NCI-H226 (cell line): ENCODE results near the gene ZNF516.

Experiments
- DNase-seq: peaks from one replicate; pipeline ENCODE4 v3.0.0-alpha.2; 2015

The ZNF516 gene

DNA sequence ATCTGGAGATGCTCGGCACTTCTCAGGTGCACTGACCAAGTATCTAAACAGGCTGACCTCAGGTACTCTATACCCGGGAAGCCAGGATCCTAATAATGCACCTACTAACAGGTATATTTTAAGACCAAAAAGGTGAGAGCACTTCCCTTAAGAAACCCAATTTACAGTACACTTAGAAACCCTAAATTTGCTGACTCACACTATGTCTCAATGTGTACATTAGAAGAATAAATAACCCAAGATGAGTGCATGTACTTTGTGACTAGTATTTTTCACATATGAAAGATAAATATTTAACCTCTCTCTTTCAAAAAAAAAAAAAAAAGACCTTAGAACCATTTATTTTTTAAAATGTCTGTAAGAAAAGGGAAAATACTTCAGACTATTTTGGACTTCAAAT is 118.8 kb downstream of the ZNF516 start:
- no peak for DNase-seq

- DNase-seq: no peak
Measured at GRCh38 chr18:76374330-76375281, 120.4 kb downstream of the ZNF516 start.

DNA sequence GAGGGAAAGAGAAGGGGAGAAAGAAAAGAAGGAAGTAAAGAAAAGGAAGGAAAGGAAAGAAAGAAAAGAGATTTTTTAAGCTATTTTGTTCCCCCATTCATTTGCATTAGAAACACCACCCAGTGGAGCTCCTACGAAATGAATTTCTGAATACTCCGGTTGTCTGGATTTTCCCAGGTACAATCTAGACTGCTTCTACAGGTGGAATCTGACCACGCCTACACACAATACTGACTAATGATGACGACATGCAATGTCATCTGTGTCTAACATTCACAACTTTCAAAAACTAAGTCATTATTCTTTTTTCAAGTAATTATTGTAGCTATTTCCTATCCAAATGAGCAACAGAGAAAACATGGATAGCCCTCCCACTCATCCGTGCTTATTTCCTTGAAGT is 121.7 kb downstream of the ZNF516 start:
- no peak for DNase-seq

GRCh38 chr18:76371301-76372203 is 123.5 kb downstream of the ZNF516 start:
- no peak for DNase-seq

GRCh38 chr18:76370686-76371085 is 124.4 kb downstream of the ZNF516 start:
- no peak for DNase-seq

GRCh38 chr18:76370201-76370600 is 124.8 kb downstream of the ZNF516 start:
- no peak for DNase-seq

- DNase-seq: no peak
Measured at GRCh38 chr18:76369791-76370190, 125.3 kb downstream of the ZNF516 start.

DNA sequence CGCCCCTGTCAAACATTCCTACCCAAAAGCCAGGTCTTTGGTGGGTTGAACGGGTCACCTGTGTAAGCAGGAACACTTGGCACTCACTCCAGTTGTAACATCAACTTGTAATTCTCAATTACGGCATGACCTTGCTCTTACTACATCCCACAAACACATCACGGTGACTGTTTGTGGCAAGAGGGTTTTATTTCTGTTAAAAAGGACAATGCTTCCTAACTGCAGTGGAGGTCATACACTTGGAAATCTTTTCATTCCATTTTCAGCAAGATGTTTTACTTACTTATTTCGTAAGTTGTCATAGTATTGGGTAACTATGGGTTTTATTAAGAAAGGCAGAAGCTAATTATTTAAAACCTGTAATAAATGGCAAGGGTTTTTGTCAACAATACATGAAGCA is 126.1 kb downstream of the ZNF516 start:
- no peak for DNase-seq

- DNase-seq: no peak
Measured at GRCh38 chr18:76368271-76368670, 126.8 kb downstream of the ZNF516 start.

GRCh38 chr18:76367168-76368125 is 127.6 kb downstream of the ZNF516 start:
- DNase-seq: no peak

DNA sequence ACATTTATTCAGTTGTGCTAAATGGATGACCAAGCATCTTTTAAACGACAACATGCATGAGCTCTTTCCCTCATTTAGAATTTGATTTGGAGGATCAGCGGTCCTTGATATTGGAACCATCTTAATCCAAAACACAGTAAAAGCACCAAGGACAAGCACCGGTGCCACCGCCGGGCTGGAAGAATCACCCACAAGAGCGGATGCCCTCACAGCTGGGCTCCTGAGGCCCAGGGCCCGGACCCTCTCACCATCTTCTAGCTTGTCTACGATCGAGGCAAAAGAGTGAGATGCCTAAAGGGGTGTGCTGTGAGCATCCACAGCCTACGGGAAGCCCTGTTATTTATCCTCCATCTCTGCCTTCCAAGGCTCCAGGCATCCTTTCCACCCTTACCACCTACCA is 129.5 kb downstream of the ZNF516 start:
- no peak for DNase-seq

DNA sequence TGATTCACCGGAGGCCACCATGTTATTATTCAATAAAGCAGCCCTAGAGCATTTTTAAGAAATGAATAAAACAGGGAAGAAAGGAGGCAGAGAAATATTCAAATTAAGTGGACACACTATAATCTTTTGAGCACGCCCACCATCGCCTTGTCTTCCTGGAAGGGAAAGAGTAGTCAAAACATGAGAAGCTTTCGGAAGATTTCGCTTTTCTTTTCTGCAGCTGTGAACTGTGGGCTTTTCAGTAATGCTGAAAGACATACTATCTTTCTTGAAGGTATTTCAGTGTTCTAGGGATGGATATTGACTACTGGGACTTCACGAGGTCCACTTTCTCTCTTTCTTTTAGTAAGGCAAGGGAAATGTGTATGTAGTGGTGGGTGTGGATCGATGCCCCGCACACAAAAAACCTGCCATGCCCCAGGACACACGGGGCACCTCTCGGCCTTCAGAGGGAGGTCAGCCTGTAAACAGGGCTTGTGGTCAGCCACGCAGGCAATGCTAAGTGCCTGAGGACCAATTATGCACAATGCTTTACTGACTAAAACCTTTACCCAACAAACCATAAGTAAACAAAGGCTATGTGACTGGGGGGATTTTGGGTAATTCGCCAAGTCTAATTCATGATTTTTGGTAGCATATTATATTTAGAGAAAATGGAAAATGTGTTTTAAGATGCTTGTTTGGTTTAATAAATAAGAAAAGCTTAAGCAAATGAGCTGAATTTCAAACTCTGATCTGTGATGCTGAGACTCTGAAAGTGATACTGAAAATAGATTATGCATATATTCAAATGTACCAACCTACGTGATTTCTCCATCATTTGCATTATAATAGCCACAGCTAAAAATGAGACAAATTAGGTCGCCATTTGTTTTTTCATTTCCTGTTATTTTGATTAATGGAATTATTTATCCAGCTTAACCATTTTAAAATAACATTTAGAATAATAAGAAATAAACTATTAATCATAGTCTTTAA is 130.5 kb downstream of the ZNF516 start:
- no peak for DNase-seq

- no peak for DNase-seq
Measured at GRCh38 chr18:76363436-76364120, 131.5 kb downstream of the ZNF516 start.

GRCh38 chr18:76362676-76363075 is 132.4 kb downstream of the ZNF516 start:
- no peak for DNase-seq

- DNase-seq: no peak
Measured at GRCh38 chr18:76361219-76361618, 133.8 kb downstream of the ZNF516 start.

DNA sequence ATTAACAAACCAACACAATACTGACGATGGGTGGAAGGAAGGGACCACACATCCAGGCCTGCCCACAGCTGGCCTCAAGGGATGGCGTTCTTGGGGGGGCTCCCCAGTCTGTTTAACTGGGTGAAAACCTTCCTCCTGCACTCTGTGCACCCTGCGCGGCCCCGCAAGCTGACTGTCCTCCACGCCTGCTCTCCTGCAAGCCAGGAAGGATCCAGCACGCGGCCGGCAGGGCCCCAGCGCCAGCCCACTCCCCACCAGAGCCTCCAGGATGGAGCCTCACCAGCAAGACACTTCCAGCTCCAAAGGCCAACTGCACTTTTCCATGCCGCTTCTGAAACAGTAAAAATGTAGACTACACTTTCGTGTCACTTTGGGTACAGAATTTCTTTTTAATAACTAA is 135.1 kb downstream of the ZNF516 start:
- DNase-seq: no peak

GRCh38 chr18:76358774-76359173 is 136.3 kb downstream of the ZNF516 start:
- DNase-seq: no peak

DNA sequence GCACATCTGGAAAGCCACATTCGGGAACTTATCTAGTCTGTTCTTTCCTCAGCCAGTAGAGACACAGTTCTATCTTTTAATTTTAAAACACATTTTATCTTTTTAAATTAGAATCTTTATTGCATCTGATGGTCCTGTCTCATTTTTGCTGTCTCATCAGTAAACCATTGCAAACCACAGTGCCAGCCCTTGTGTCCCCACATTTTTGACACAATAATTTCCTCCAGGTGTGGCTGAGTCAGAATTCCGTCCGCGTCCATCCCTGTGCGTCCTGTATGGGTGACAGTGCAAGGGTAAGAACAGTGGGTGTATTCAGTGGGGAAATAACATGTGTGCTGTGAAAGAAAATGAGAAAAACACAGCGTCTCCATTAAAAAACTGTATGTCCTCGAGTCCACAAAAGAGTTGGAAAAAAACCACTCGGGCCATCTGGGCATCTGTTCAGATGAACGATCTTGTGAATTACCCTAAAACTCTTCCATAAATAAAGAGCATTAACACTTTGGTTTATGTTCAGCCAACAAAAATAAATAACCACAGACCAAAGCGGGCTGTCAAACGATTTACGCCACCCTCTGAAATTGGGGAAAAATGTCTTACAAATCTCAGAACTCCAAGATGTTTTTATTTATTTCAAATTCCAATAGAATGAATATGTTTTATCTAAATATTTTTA is 137.3 kb downstream of the ZNF516 start:
- DNase-seq: no peak

GRCh38 chr18:76357174-76357573 is 137.9 kb downstream of the ZNF516 start:
- DNase-seq: no peak

DNA sequence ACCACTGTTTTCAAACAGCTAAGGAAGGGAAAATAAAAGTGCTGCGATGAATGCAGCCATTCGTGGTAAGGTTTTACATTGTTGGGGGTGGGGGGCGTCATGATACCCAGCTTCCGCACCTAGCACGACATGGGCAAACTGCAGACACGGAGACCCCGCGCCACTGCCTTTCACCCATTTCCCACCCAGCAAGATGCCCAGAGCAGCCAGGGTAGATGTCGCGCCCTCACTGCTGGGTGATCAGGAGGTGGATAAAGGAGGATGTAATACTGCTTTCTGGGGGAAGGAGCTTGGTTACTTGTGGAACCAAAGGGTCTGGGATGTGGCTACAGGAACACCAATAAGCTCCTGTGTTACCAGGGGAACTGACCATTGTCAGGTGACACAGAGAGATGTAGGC is 138.4 kb downstream of the ZNF516 start:
- no peak for DNase-seq
